GM19395 (cell line): ENCODE data around the gene FLVCR2.
"Not testable (repeated sequence)": the region's sequence is repeated elsewhere in the genome, so short reads cannot be mapped to it uniquely, and the experiment has no call there.

Experiments used
- ATAC-seq: cut with Tn5 transposase; IDR thresholded peaks from one replicate; pipeline ENCODE4 v1.9.1; 2021; ENCODE audit warnings: mild to moderate bottlenecking, moderate library complexity; ENCODE audit not compliant: unreplicated experiment

Gene FLVCR2

GRCh38 chr14:75589931-75590330 lies 11.5 kb downstream of the FLVCR2 start:
- ATAC-seq = no peak

DNA sequence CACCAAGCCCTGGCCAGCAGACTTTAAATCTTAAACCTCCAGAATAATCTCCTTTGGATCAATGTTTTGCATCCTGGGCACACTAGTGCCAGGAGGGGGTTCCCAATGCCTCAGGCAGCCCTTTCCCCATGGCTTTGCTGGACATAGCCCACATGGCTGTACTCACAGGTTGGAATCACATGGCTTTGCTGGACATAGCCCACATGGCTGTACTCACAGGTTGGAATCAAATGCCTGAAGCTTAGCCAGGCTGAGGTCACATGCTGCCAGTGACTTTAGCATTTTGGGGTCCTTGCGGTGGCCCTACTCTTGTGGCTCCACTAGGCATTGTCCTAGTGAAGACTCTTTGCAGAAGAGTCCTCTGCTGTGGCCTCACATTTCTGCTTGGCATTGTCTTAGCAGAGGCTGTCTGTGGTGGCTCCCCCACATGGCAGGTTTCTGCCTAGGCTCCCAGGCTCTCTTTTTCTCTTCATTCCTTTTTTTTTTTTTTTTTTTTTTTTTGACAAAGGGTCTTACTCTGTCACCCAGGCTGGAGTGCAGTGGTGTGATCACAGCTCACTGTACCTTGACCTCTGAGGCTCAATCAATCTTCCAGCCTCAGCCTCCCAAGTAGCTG lies 13.0 kb downstream of the FLVCR2 start:
- ATAC-seq = no peak

DNA sequence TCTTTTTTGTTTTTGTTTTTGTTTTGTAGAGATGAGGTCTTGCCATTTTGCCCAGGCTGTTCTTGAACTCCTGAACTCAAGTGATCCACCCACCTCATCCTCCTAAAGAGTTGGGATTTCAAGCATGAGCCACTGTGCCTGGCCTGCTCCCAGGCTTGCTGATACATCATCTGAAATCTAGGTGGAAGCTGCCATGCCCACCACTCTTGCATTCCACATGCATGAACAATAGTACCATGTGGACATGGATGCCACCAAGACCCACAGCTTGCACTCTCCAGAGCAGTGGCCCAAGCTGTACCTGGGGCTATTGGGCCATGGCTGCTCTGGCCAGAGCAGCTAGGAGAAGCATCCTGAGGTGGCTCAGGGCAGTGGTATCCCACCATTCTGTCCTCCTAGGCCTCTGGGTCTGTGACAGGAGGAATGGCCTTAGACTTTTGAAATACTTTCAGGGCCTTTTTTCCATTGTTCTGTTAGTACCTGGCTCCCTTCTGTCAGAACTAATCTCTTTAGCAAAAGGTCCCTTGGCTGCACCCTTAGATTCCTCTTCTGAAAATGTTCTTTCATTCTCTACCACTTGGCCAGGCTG lies 13.7 kb downstream of the FLVCR2 start:
- ATAC-seq = no peak

DNA sequence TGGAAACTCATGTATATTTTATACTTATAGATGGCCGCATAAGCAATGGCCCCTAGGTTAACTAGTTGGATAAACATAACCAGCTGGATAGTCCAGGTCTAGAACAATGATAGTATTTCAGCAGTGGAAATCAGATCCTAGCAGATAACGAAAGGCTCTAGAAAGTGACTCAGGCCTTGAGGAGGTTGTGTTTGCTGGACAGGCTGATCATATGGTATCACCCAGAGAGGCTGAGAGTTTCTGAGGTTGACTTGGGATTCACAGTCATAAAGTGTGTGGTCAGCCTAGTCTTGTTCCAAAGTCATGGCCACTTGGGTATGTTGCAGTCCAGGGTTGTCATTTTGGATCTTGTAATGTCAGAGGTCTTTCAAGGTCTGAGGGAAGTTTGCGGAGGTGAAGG lies 16.8 kb downstream of the FLVCR2 start:
- ATAC-seq = no peak

DNA sequence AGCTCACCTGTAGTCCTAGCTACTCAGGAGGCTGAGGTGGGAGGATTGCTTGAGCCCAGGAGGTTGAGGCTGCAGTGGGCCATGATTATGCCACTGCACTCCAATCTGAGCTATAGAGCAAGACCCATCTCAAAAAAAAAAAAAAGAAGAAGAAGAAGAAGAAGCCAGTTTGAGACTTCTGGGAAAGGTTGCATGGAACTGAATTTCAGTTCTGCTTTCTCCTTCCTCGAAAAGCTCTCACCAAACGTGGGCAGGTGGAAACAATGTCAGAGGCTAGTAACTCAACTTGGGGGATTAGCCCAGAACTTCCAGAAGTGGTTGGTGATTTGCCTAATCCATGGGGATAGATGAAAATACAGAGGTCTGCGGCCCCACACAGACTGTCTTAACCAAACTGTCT lies 18.7 kb downstream of the FLVCR2 start:
- no peak for ATAC-seq

- ATAC-seq = not testable (repeated sequence)
These were observed 21.7 kb downstream of the FLVCR2 start for GRCh38 chr14:75600100-75600499.

DNA sequence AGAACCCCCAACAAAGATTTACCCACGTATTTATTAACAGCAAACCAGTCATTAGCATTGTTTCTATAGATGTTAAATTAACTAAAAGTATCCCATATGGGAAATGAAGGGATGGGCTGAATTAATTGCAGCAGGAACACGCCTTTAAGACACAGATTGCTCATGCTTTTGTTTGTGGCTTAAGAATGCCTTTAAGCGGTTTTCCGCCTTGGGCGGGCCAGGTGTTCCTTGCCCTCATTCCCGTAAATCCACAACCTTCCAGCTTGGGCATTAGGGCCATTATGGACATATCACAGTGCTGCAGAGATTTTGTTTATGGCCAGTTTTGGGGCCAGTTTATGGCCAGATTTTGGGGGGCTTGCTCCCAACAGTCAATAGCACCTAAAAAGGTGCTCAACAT lies 22.6 kb downstream of the FLVCR2 start:
- not testable (repeated sequence) for ATAC-seq

- ATAC-seq = no peak
These were observed 24.1 kb downstream of the FLVCR2 start for GRCh38 chr14:75602503-75602902.

DNA sequence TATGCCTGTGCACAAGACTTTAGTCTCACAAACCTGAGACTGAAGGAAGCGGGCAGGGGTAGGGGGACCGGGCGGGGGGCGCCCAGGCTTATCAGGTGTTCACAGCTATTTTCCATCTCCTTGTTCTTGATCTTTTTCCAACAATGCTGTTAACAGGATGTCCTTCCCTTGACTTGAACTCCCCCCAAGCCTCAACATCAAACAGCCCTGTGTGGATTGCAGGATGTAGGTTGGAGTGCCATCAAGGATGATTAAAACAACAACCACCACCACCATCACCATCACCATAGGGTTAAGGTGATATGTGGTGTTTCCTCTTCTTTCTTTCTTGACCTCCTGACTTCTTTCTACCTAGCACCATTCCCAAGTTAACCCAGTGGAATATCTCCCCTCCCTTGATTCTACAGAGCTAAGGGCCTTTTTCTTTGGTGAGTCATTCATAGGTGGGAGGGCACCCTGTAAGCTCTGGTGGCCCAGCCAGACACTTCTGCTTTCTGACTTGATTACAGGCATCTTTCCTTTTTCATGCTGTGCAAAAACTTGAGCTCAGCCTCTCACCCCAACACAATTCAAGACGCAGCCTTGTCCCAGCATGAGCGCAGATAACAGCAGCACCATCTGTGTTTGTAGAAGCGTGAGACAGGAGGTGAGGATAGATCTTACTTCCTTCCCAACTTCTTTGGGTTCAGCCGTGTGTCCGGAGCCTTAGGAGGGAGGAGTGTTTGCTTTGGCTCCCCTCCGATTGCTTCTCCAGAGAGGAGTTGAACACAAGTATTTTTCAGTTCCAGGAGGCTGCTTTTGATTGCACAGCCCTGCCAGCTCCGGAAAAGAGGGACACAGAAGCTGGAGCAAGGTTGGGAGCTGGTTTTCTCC lies 26.8 kb downstream of the FLVCR2 start:
- ATAC-seq = no peak

GRCh38 chr14:75605916-75606315 lies 27.5 kb downstream of the FLVCR2 start:
- ATAC-seq = no peak

DNA sequence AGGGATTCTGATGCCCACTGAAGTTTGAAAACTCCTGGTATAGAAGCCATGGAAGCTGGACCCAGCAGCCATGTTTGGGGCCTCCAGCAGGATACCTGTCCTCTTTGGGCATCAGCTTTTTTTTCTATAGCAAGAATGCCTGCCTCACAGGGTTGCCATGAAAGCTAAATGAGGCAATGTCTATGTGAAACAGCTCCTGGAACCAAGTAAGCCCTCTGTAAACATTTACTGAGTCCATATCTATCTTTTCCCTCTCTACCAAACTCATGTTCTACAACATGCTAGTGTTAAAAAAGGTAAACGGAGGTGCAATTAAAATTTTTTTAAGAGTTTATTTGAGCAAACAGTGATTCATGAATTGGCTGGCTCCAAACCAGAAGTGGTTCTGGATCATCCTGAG lies 28.6 kb downstream of the FLVCR2 start:
- no peak for ATAC-seq

GRCh38 chr14:75607842-75608640 lies 29.6 kb downstream of the FLVCR2 start:
- ATAC-seq = no peak

GRCh38 chr14:75609116-75609515 lies 30.7 kb downstream of the FLVCR2 start:
- no peak for ATAC-seq

- no peak for ATAC-seq
These were observed 31.4 kb downstream of the FLVCR2 start for GRCh38 chr14:75609606-75610475.

DNA sequence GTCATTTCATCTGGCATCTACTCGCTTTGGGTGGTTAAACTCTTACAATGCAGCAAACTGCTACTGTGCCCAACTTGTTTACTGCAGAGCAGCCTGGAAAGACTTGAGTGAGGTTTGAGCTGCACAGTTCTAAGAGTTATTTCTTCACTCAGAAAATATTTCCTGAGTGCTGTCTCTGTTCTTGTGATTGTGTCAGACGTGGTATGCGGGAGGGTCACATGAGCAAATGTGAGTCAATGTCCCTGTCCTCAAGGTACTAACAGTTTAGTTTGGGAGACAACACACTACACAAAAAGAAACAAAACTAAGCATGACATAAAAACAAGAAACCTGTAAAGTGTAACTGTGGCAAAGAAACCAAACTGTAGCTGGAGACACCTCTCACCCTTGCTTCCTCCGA lies 32.4 kb downstream of the FLVCR2 start:
- ATAC-seq = no peak

GRCh38 chr14:75612157-75612556 lies 33.7 kb downstream of the FLVCR2 start:
- ATAC-seq = no peak

GRCh38 chr14:75614179-75614578 lies 35.8 kb downstream of the FLVCR2 start:
- no peak for ATAC-seq

DNA sequence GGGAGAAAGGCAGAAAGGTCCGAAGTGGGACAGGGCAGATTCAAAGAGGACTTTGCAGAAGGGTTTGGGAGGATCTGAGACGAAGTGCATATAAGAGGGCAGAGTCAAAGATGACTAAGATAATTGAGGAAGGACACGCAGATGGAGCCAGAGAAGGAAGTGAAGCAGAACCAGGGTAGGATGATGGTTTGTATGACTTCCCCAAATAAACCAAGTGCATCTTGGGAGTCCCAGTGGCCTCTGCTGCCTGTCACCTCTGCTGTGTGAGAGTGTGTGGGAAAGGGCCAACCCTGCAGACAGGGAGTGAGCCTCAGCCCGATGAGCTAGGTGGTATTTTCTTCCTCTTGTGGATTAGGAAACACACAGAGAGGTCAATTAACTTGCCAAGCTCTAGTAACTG lies 36.8 kb downstream of the FLVCR2 start:
- no peak for ATAC-seq

GRCh38 chr14:75619548-75619947 lies 41.1 kb downstream of the FLVCR2 start:
- ATAC-seq = no peak

DNA sequence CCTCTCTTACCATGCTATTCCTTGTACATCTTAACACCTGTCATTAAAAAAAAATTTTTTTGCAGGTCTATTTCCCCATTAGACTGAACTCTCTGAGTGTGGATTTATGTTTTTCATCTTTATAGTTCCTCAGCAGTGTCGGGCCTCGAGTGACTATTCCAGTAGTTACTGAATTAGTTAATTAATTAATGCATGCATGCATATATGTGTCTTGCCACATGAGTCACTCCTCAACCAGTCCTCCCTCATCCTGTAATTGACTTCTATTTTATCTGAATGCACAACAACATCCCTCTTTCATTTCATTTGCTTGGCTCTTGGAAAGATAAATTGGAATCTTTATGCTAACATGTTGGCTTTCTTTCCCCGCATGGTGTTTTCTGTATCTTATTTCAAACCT lies 46.6 kb downstream of the FLVCR2 start:
- ATAC-seq = no peak
